Osteoblast (primary cell): Measurements from ENCODE around the gene PPARGC1A. TPM values are rescaled to one million over a fixed set of nuclear protein-coding genes. Genes with fewer than 3 reads are reported as not detected.

Experiments used
- DNase-seq: peaks from one replicate; pipeline ENCODE4 v3.0.0; 2011; ENCODE audit warnings: low spot score, mixed read lengths; ENCODE audit not compliant: insufficient read length; ENCODE audit errors: missing footprints
- H2AFZ ChIP-seq: 2 replicates; pipeline ENCODE4 v1.6.0; 2011; ENCODE audit warnings: mild to moderate bottlenecking, low read length
- H3K27ac ChIP-seq: 2 replicates; pipeline ENCODE4 v1.5.1; 2011; ENCODE audit warnings: mild to moderate bottlenecking, low read depth, low read length, moderate library complexity
- H3K27me3 ChIP-seq: 2 replicates; pipeline ENCODE4 v1.6.0; 2012; ENCODE audit warnings: mild to moderate bottlenecking, control low read depth, inconsistent platforms, low read length, moderate library complexity; ENCODE audit not compliant: insufficient read depth
- H3K36me3 ChIP-seq: 2 replicates; pipeline ENCODE4 v1.5.1; 2011; ENCODE audit warnings: mild to moderate bottlenecking, low read length, control low read depth, moderate library complexity; ENCODE audit not compliant: insufficient read depth
- H3K4me1 ChIP-seq: 2 replicates; pipeline ENCODE4 v1.5.1; 2011; ENCODE audit warnings: mild to moderate bottlenecking, low read length, control low read depth, moderate library complexity; ENCODE audit not compliant: insufficient read depth
- H3K4me2 ChIP-seq: 2 replicates; pipeline ENCODE4 v1.6.0; 2011; ENCODE audit warnings: mild to moderate bottlenecking, low read length; ENCODE audit not compliant: insufficient read depth
- H3K4me3 ChIP-seq: fragments of 200-600 bp; sonication (generic); 3 replicates; pipeline ENCODE4 v1.5.1; 2012; ENCODE audit warnings: mild to moderate bottlenecking, low read length, inconsistent platforms; ENCODE audit not compliant: insufficient read depth
- H3K79me2 ChIP-seq: 2 replicates; pipeline ENCODE4 v1.6.0; 2012; ENCODE audit warnings: mild to moderate bottlenecking, low read length, control low read depth, inconsistent platforms; ENCODE audit not compliant: insufficient read depth
- H3K9me3 ChIP-seq: 2 replicates; pipeline ENCODE4 v1.5.1; 2011; ENCODE audit warnings: low read depth, low read length, control low read depth
- H4K20me1 ChIP-seq: 2 replicates; pipeline ENCODE4 v1.6.0; 2012; ENCODE audit warnings: mild to moderate bottlenecking, low read length, control low read depth; ENCODE audit not compliant: insufficient read depth
- total RNA-seq: library from RNA; depleted of rRNA; stranded (reverse); fragments of >200 nt; gene quantifications from 2 replicates; pipeline ENCODE4 v1.2.3, GENCODE V29; 2012
- TF ChIP-seq, protein P1 (sequence below): IDR thresholded peaks from 2 replicates; pipeline ENCODE4 v1.5.1; 2011; ENCODE audit warnings: mild to moderate bottlenecking, low read depth, low read length, moderate library complexity; ENCODE audit errors: extremely low read depth

PPARGC1A gene
- total RNA-seq, 1 donor, result 2.5 TPM

DNA sequence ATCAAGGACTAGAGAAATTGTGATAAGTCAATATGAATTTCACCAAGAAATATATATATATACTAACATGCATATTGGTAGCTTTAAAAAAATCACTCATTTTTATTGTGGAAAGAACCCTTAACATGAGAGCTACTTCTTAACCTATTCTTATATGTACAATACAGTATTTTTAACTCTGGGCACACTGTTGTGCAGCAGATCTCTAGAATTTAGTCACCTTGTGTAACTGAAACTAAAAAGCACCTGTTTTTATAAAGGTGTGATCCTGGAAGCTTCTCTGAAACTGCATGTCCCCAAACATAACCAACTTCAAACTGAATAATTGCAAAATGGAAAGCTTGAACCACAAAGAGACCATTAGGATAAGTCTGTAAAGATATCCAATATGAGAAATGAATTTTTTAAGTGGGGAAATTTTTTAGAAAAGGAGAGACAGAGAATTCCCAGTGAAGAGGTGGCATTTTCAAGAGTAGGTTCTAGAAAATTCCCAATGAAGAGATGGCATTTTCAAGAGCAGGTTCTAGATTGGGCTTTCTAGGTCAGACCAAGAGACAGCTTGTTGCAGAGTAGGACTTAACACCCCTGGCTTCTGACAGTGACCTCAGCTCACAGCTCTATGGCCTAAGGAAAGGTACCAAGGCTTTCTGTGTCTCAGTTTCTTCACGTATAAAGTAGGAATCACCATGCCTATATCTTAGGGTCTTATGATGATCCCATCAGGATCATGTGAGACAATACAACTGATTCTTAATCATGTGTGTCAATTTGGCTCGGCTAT, 22.0 kb upstream of the PPARGC1A start:
- Histone ChIP-seq H3K79me2 (no peaks in the 10 kb centered on the region), H2AFZ (no peak overlapping the region), H3K4me1 (no peaks in the 10 kb centered on the region), H3K9me3 (no peaks in the 10 kb centered on the region), H3K27me3 (no peaks in the 10 kb centered on the region), H4K20me1 (no peaks in the 10 kb centered on the region), H3K4me2 (no peak overlapping the region), H3K4me3 (no peak overlapping the region), H3K36me3 (no peaks in the 10 kb centered on the region), H3K27ac (no peak overlapping the region)
- TF ChIP-seq, protein P1, sequence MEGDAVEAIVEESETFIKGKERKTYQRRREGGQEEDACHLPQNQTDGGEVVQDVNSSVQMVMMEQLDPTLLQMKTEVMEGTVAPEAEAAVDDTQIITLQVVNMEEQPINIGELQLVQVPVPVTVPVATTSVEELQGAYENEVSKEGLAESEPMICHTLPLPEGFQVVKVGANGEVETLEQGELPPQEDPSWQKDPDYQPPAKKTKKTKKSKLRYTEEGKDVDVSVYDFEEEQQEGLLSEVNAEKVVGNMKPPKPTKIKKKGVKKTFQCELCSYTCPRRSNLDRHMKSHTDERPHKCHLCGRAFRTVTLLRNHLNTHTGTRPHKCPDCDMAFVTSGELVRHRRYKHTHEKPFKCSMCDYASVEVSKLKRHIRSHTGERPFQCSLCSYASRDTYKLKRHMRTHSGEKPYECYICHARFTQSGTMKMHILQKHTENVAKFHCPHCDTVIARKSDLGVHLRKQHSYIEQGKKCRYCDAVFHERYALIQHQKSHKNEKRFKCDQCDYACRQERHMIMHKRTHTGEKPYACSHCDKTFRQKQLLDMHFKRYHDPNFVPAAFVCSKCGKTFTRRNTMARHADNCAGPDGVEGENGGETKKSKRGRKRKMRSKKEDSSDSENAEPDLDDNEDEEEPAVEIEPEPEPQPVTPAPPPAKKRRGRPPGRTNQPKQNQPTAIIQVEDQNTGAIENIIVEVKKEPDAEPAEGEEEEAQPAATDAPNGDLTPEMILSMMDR, result no peak
- DNase-seq, result no peak

DNA sequence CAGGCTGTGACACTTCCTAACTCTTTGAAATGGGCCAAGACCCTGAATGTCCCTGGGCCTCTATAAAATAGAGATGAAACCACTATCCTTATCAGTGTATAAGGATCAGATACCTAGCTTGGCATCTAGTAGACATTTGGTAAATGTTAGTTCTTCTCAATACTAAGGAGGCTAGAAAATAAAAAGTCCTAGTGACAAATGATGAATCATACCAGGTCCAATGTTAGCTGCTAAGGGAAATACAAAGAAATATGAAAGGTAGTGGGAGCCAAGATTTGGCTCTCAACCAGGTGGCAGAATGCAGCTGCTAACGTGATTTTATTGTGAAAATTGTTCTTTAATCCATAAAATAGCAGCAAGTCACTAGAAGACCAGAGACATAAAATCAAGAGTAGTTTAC, 19.8 kb upstream of the PPARGC1A start:
- Histone ChIP-seq H4K20me1 (no peaks in the 10 kb centered on the region), H3K4me1 (no peaks in the 10 kb centered on the region), H3K9me3 (no peaks in the 10 kb centered on the region), H3K4me3 (no peak overlapping the region), H3K4me2 (no peak overlapping the region), H3K27ac (no peak overlapping the region), H3K36me3 (no peaks in the 10 kb centered on the region), H2AFZ (no peak overlapping the region), H3K79me2 (no peaks in the 10 kb centered on the region), H3K27me3 (no peaks in the 10 kb centered on the region)
- TF ChIP-seq, protein P1, result no peak
- no peak for DNase-seq

DNA sequence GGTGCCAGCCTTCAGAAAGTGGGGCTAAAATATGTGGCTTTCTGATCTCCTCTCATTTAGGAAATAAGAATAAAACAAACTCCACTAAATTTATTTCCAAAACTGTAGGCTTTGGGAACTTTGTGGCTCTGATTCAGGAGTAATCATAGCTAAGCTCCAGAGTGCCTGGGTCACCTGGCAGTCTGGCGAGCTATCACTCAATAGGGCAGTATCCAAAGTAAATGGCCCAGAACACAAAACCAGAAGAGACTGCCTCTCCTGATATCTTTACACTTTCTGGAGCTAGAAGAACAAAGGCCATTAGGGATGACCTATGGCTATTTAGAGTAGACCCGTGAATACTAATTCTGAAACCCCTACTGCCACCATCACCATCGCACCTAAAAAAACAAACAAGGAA, 17.0 kb upstream of the PPARGC1A start:
- H3K27ac ChIP-seq, result no peak overlapping the region
- TF ChIP-seq, protein P1, result no peak
- no peaks in the 10 kb centered on the region for H3K27me3 ChIP-seq
- no peaks in the 10 kb centered on the region for H4K20me1 ChIP-seq
- H3K4me2 ChIP-seq, result no peak overlapping the region
- H3K4me3 ChIP-seq, result no peak overlapping the region
- no peaks in the 10 kb centered on the region for H3K9me3 ChIP-seq
- H3K36me3 ChIP-seq, result no peaks in the 10 kb centered on the region
- H3K4me1 ChIP-seq, result no peaks in the 10 kb centered on the region
- no peak overlapping the region for H2AFZ ChIP-seq
- H3K79me2 ChIP-seq, result no peaks in the 10 kb centered on the region
- no peak for DNase-seq

DNA sequence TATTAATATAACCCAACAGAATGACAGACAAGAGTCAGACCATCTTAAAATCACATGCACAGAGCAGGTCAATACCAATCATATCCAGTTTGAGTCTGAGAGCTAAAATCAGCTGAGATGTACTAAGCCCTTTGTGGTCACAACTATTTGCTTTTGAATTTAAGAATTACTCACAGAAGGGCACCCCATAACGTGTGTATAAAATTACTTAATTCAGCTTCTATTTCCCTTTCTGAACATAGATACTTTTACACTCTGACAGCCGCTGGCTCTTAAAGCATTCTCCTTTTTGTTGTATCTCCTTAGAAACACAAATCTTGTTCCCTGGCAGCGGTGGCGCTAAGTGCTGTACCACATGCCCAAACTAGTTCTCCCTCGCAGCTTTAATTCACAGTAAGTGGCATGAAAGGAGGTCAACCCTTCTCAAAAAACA, 14.8 kb upstream of the PPARGC1A start:
- Histone ChIP-seq H3K9me3 (no peaks in the 10 kb centered on the region), H3K4me3 (no peak overlapping the region), H3K27ac (no peak overlapping the region), H3K79me2 (no peaks in the 10 kb centered on the region), H3K36me3 (no peaks in the 10 kb centered on the region), H3K27me3 (no peaks in the 10 kb centered on the region), H2AFZ (no peak overlapping the region), H4K20me1 (no peaks in the 10 kb centered on the region), H3K4me2 (no peak overlapping the region), H3K4me1 (no peaks in the 10 kb centered on the region)
- DNase-seq, result no peak
- TF ChIP-seq, protein P1, result no peak
